ENCODE results near the gene UPK1A. TPM values are rescaled to one million over a fixed set of nuclear protein-coding genes. Genes with fewer than 3 reads are reported as not detected.

UPK1A gene
- total RNA-seq, 2 donors from 2014 or later = not detected

- DNase-seq = no peak
- no peak for ATAC-seq
- intact Hi-C loops (cut with DNase I) = no loop called here
Measured at GRCh38 chr19:35724560-35724959, 58.2 kb downstream of the UPK1A start.

- intact Hi-C loops (cut with DNase I) = no loop called here
- ATAC-seq = no peak
- DNase-seq = no peak
Measured at GRCh38 chr19:35725216-35725861, 59.0 kb downstream of the UPK1A start.

GRCh38 chr19:35727053-35727955 is 61.0 kb downstream of the UPK1A start:
- ATAC-seq (no peak), DNase-seq (no peak)
- intact Hi-C loops (cut with DNase I) = no loop called here

Other genes starting within 250 kb of the UPK1A start
- gene FFAR2, start 218.3 kb upstream of the UPK1A start, total RNA-seq = under 1 TPM; 0.44 to 0.47 TPM
- gene KRTDAP, start 176.1 kb upstream of the UPK1A start, total RNA-seq = not detected
- gene DMKN, start 152.9 kb upstream of the UPK1A start, total RNA-seq = 1 to 10 TPM; 7.5 to 7.6 TPM
- gene SBSN, start 138.2 kb upstream of the UPK1A start, total RNA-seq = not detected
- not detected for gene GAPDHS, start 133.1 kb upstream of the UPK1A start, total RNA-seq
- 10 to 100 TPM; 78.1 to 87.5 TPM for gene TMEM147, start 120.9 kb upstream of the UPK1A start, total RNA-seq
- gene ATP4A, start 102.9 kb upstream of the UPK1A start, total RNA-seq = not detected
- gene PMIS2, start 80.3 kb upstream of the UPK1A start, total RNA-seq = not detected
- gene HAUS5, start 53.8 kb upstream of the UPK1A start, total RNA-seq = 1 to 10 TPM; 3.8 to 4.2 TPM
- 10 to 100 TPM; 51.3 to 54.2 TPM for gene RBM42, start 37.5 kb upstream of the UPK1A start, total RNA-seq
- under 1 TPM; 0.29 to 0.88 TPM for gene ETV2, start 24.8 kb upstream of the UPK1A start, total RNA-seq
- gene COX6B1, start 18.2 kb upstream of the UPK1A start, total RNA-seq = 1,000 to 10,000 TPM in 1 of 2 donors, 100 to 1,000 TPM in 1; 934 to 1,059 TPM
- gene ZBTB32, start 38.0 kb downstream of the UPK1A start, total RNA-seq = not detected
- 10 to 100 TPM; 15.4 to 17.1 TPM for gene KMT2B, start 51.5 kb downstream of the UPK1A start, total RNA-seq
- gene IGFLR1, start 75.9 kb downstream of the UPK1A start, total RNA-seq = 1 to 10 TPM; 6.5 to 7.0 TPM
- gene U2AF1L4, start 78.9 kb downstream of the UPK1A start, total RNA-seq = 10 to 100 TPM; 17.7 to 21.6 TPM
- gene PSENEN, start 79.1 kb downstream of the UPK1A start, total RNA-seq = 10 to 100 TPM; 41.7 to 46.6 TPM
- gene LIN37, start 82.1 kb downstream of the UPK1A start, total RNA-seq = 1 to 10 TPM; 7.5 to 8.1 TPM
- gene HSPB6, start 90.5 kb downstream of the UPK1A start, total RNA-seq = 100 to 1,000 TPM; 210 to 251 TPM
- 1 to 10 TPM; 6.8 to 8.4 TPM for gene PROSER3, start 91.7 kb downstream of the UPK1A start, total RNA-seq
- gene ARHGAP33, start 109.0 kb downstream of the UPK1A start, total RNA-seq = 1 to 10 TPM; 2.4 to 2.7 TPM
- gene PRODH2, start 146.3 kb downstream of the UPK1A start, total RNA-seq = not detected
- gene NPHS1, start 186.0 kb downstream of the UPK1A start, total RNA-seq = not detected
- under 1 TPM in 1 of 2 donors, not detected in 1; 0.06 TPM for gene KIRREL2, start 190.4 kb downstream of the UPK1A start, total RNA-seq
- 10 to 100 TPM; 11.3 to 17.0 TPM for gene APLP1, start 202.1 kb downstream of the UPK1A start, total RNA-seq
- 1 to 10 TPM; 3.9 to 5.4 TPM for gene NFKBID, start 234.0 kb downstream of the UPK1A start, total RNA-seq
- 10 to 100 TPM in 1 of 2 donors, 1 to 10 TPM in 1; 6.9 to 15.5 TPM for gene HCST, start 236.0 kb downstream of the UPK1A start, total RNA-seq
- 10 to 100 TPM; 43.4 to 88.7 TPM for gene TYROBP, start 241.8 kb downstream of the UPK1A start, total RNA-seq

Data from left cardiac atrium (tissue), 4 donors.